Measurements from ENCODE around the gene PTGES3L.
"Not testable (repeated sequence)": the region's sequence is repeated elsewhere in the genome, so short reads cannot be mapped to it uniquely, and the experiment has no call there.

Gene PTGES3L

DNA sequence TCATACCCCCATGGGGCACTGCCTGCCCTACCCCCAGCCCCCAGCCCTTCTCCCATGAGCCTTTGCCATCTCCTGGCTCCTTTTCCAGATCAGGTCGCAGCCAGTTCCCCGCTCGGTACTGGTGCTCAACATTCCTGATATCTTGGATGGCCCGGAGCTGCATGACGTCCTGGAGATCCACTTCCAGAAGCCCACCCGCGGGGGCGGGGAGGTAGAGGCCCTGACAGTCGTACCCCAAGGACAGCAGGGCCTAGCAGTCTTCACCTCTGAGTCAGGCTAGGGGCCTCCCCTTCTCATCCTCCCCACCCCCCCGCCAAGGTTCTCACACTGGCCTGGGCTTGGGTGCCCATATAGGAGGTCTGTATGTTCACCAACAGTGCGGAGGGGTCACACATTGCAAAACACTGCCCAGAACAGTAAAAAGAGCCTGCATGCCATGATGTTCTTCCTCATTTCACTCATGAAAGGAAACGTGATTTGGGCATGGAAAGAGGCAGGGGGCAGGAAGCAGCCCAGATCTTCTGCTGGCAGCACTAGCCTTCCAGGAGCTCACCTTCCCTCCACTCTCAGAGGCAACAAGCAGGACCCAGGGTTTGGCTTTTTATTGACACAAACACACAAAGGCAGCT, 34.3 kb upstream of the PTGES3L start:
- no peak for DNase-seq (ENCODE audit: low spot score)

DNA sequence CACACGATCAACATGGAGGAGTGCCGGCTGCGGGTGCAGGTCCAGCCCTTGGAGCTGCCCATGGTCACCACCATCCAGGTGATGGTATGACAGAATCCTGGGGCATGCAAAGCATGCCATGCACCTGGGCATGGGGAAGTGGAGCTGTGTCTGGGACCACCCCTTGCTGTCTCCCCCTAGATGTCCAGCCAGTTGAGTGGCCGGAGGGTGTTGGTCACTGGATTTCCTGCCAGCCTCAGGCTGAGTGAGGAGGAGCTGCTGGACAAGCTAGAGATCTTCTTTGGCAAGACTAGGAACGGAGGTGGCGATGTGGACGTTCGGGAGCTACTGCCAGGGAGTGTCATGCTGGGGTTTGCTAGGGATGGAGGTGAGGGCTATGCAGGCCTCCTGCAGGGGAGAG, 33.4 kb upstream of the PTGES3L start:
- DNase-seq (ENCODE audit: low spot score): no peak

DNA sequence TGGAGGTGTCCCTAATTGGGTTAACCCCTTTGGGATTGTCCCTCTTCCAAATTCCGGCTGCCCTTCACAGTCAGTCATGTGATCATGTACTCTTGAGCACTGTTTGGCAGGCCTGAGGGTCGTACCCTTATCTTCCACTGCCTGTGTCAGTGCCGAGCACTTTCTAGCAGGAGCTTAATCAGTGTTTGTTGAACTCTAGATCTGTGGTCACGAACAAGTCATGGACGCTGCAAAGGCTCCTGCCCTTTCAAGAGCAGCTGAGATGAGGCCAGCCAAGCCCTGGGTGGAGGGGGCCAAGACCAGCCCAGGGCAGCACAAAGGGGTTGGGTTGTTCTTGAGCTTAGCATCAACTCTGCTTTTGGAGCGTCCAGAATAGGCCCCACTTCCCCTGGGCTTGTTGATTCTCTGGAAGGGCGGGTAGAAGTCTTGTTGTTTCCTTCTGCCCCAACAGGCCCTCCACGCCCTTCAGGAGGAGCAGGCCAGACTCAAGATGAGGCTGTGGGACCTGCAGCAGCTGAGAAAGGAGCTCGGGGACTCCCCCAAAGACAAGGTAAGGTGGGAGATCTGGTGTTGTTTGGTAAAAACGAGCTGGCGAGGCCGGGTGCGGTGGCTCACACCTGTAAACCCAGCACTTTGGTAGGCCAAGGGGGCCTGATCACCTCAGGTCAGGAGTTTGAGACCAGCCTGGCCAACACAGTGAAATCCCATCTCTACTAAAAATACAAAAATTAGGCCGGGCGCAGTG, 32.0 kb upstream of the PTGES3L start:
- no peak for DNase-seq (ENCODE audit: low spot score)

DNA sequence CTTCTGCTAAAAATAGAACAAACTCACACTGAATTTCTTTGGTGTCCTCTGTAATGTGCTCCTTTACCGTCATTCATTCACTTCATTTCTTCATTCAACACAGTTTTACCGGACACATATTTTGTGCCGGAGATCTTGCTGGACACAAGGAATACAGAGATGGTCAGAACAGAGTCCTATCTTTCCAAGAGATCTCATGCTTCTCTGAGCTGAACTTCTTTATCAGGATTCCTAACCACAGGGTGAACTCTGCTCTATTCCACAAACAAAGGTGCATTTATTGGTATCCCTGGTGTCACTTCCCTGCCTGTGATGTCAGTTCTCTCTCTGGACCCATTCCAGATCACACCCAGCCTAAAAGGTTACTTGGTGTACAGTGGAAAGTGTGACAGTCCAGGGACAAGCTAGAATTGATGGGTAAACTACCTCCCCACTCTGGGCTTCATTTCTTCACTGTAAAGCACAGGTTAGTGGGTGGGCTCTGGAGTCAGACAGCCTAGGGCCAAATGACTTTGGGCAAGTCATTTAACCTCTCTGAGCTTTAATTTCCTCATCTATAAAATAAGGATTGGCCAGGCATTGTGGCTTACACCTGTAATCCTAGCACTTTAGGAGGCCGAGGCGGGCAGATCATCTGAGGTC, 30.9 kb upstream of the PTGES3L start:
- peak; percentile 87 for DNase-seq (ENCODE audit: low spot score)

DNA sequence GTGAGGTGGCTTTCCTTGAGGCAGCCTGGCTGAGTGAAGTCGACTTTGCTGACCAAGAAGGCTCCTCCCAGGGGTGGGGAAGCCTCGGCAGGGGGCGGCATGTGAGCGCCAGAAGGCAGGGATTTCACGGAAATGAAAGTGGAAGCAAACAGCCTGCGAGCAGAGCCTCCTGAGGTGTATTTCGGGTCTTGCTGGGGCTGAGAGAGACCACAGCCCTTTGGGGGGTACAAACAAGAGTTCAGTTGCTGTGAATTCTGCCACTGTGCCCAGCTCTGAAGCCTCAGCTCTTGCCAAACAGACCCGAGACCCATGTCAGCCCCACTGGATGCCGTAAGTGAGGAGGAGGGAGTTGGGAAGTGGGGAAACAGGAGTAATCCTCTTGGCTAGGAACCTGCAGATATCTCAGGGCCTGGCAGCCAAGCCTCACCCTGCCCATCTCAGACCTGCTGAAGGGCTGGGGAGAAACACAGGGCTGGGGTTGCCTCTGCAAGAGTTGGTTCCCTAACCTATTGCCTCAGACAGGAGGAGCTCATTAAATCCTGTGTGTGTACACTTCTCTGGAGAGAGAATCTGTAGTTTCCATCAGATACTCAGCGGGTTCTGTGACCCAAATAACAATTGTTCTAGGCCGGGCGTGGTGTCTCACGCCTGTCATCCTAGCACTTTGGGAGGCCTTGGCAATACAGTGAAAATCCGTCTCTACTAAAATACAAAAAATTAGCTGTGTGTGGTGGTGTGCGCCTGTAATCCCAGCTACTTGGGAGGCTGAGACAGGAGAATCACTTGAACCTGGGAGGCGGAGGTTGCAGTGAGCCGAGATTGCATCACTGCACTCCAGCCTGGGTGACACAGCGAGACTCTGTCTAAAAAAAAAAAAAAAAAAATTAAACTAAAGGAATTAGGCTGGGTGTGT, 27.0 kb upstream of the PTGES3L start, which contains the start of gene IFI35:
TSS of gene IFI35 (plus strand) at position 146 of the 913 bp plus-strand sequence. CDS start at position 310, 164 bp downstream.
- DNase-seq (ENCODE audit: low spot score): peak; percentile 85

DNA sequence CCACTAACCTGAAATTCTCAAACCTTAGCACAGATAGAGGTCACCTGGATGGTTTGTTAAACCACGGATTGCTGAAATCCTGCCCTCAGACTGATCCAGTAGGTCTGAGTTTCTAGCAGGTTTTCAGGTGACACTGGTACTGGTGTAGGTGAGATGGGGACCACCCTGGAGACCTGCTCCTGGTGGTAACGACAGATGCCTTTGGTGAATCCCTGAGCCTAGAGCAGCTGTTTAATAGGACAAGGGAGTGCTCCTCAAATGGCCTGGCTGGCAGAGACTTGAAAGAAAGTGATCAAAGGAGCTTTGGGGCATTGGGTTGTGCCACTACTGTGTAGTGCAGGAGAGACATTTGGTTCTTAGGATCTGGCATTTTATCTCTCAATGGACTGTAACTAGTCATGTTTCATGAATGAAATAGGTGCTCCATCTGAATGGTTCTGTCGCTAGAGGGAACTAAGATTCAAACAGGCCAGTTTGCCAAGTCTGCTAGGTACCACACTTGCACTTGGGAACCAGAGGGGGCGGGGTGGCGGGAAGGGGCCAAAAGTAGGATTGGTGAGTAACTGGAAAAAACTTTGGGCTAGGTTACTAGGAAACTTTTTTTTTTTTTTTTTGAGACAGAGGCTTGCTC, 23.8 kb upstream of the PTGES3L start:
- peak; percentile 27 for DNase-seq (ENCODE audit: low spot score)

DNA sequence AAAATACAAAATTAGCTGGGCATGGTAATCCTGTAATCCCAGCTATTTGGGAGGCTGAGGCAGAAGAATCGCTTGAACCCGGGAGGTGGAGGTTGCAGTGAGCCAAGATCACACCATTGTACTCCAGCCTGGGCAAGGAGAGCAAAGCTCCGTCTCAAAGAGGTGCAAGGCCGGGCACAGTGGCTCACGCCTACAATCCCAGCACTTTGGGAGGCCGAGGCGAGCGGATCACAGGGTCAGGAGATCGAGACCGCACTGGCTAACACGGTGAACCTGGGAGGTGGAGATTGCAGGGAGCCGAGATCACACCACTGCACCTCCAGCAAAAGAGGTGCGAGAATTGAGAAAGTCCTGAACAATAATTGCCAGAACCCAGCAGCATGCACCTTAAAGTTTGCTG, 21.0 kb upstream of the PTGES3L start:
- not testable (repeated sequence) for DNase-seq (ENCODE audit: low spot score)

DNA sequence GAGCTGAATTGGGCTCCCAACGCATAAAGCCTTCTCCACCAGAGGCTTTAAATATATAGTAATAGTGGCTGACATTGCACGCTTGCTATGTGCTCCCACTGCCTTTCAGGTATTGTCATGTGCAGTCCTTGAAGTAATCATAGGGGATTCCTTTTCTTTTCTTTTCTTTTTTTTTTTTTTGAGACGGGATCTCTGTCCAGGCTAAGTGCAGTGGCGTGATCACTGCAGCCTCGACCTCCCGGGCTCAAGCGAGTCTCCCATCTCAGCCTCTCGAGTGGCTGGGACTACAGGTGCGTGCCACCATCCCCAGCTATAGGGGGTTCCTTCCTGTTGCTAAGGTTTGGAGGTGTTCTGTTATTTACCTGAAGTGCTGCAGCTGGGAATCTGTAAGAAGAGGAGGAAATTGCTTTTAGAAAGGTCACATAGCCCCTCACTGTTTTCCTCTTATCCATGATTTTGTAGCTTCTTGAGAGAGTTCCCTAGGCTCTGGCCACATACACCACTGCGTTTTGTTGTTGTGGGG, 19.2 kb upstream of the PTGES3L start:
- no peak for DNase-seq (ENCODE audit: low spot score)

DNA sequence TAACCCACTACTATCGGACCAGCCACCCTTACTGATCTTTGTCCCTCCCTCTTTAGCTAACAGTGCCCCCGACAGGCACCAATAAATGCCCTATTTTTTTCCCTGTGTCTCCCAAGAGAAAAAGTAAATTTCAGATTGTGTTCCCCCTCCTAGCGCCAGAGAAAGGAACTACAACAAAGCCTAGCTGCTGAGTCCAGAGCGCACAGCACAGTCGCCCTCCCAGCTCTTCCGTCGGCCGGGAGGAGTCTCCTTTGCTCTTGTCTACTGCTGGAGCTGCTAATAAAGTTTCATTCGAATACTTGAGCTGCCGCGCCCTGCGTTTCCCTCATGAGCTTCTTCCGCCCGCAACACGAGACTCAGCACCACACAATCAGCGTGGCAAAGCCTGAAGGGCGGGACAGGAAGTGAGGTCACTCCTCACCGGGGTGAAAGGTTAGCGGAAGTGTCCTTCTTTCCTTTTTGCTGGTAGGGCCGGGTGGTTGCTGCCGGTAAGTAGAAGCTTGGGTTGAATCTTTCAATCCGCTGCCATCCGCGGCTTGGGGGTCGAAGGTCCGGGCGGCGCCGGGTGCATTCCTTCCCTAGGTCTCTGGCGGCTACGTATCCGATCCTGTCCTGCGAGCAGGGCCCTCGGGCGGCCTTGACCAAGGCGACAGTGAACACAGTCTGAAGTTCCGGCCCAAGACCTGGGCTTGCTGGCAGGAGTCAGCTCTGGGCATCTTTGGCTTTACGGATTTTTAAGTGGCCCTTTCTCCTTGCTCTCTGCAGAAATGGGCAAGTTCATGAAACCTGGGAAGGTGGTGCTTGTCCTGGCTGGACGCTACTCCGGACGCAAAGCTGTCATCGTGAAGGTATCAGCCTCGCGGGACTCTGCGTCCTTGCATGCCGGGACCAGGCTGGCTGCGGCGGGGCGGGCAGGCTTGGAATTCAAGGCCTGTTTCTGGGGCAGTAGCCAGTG, 18.4 kb upstream of the PTGES3L start, which contains the start of gene RPL27:
TSS of gene RPL27 (plus strand) at position 436 of the 955 bp plus-strand sequence. CDS start at position 768, 332 bp downstream.
- peak; percentile 99 for DNase-seq (ENCODE audit: low spot score)

DNA sequence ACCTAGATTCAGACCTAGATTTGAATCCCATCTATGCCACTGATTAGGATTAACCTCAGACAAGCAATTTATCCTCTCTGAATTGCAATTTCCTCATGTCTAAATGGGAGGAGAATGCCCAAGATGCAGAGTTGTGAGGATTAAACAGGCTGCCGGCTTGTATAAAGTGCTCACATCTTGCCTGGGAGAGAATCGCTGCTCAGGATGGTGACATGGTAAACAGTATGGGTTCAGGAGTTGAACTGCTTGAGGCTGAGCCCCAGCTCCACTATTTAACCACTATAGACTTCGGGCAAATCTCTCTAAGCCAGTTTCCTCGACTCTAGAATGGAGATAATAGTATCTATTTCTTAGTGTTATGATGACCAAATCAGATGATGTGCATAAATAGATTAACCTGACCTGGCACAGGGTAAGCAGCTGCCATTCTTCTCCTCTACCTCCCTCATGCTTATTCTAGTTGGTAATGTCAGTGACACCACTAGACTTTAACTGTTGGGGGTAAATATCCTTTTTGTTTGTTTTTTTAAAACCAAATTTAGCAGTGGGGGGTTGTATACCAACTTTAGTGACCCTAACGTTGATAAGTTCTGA, 17.6 kb upstream of the PTGES3L start:
- no peak for DNase-seq (ENCODE audit: low spot score)

DNA sequence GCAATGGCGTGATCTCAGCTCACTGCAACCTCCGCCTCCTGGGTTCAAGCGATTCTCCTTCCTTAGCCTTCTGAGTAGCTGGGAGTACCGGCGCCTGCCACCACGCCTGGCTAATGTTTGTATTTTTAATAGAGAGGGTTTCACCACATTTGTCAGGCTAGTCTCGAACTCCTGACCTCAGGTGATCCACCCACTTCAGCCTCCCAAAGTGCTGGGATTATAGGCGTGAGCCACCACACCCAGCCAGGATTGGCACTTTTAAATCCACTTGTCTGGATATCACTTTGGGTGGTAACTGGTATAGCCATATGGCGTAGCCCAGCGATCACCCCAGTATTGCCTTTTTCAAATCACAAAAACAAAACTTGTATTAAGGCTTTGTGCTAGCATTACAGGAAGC, 14.0 kb upstream of the PTGES3L start:
- DNase-seq (ENCODE audit: low spot score): not testable (repeated sequence)

DNA sequence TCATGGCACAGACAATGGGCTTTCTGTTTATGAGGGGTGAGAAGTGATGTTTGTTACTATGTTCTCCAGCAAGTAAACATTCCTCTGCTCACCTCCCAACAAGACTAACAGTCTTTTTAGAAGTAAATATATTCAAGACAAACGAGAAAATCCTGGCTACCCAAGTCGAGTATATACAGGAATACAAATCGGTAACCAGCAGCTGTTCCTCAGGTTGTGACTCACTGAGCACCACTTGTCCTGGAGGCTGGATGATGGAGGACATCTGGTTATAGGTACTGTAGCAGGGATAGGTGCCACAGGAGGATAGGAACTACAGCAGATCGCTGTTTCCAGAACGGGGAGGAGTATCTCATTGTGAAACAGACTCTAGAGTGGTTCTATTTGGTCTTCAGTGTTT, 13.0 kb upstream of the PTGES3L start:
- DNase-seq (ENCODE audit: low spot score): no peak

DNA sequence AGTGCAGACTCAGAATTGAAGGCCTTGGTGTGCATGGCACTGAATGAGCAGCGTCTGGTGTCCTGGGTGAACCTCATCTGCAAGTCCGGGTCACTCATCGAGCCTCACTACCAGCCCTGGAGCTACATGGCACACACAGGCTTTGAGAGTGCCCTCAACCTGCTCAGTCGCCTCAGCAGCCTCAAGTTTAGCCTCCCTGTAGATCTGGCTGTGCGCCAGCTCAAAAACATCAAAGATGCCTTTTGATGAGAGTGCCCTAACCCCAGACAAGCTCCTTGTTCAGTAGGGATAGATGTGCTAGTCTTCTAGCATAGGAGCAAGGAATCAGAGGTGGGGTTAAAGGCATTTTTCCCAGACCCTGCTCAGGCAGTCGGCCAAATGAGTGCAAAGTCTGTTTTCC, 11.6 kb upstream of the PTGES3L start:
- no peak for DNase-seq (ENCODE audit: low spot score)

DNA sequence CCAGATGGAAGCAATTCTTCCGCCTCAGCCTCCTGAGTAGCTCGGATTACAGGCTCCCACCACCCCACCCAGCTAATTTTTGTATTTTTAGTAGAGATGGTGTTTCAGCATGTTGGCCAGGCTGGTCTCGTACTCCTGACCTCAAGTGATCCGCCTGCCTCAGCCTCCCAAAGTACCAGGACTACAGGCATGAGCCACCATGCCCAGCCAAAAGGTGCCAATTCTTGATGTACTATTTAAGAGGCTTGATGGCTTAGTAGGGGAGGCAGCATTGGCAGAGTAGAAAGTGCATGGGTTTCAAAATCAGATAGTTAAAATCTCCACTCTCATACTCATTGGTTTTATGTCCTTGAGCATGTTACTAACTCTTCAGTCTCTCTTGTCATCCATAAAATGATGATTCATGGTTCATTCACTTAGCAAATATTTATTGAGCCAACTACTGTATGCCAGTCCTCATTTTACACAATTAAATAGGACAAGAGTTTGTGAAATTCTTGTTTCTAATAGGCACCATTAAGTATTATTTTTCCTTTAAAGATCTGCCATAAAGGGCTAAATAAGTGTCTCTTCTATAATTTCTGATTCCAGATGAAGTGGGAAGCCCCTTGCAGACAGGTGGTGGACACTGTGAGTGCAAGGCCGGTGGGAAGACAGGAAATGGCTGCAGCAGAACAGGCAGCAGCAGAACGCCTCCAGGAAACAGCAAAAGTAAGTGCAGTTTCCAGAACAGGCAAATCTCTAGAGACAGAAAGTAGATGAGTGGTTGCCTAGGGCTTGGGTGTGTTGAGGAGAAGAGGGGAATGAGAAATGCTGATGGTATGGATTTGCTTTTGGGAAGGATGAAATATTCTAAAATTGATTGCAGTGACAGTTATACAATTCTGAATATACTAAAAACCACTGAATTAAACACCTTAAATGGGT, 10.1 kb upstream of the PTGES3L start:
- no peak for DNase-seq (ENCODE audit: low spot score)

DNA sequence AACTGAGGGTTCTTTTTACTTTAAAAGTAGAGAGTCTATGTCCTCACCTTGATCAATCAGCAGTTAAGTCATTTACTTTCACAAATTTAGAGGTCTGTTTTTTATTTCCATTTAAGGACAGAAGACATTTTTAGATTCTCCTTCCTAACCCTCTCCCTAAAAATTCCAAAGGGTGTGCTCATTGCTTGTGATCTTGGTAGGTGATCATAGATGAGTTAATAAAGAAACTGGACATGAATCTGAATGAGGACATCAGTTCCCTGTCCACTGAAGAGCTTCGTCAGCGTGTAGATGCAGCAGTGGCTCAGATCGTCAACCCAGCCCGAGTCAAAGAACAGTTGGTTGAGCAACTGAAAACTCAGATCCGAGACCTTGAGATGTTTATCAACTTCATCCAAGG, 9.3 kb upstream of the PTGES3L start:
- no peak for DNase-seq (ENCODE audit: low spot score)

DNA sequence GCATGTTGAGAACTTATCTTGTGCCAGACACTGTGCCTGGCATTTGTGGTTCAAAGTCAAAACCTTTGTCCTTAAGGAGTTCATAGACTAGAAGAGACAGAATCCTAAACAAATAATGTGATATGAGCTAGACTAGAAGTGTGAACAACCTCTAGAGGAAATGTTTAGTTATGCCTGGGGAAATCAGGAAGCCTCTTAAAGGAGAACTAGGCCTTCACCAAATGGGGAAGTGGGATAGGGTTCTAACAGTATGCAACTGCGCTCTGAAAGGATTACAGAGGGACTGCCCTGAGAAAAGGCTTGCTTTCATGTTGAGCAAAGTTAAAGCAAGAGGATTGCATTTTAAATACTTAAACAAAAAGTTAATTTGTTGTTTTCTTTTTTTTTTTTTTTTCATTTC, 5.3 kb upstream of the PTGES3L start:
- no peak for DNase-seq (ENCODE audit: low spot score)

DNA sequence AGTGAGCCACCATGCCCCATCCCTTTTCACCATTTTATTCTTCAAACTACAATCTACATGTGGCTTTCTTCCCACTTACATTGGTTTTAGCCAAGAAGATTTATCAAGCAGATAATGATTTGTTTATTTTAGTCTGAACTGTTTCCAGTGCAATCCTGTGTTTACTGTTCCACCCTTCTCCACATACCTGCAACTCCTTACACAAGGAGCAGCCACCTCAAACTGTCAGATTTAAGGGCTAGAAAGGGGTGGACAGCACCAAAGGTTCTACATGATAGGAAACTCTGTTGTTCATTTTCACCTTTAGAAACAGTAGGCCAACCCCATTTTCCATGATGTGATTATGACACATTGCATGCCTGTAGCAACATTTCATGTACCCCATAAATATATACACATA, 2.4 kb upstream of the PTGES3L start:
- DNase-seq (ENCODE audit: low spot score): no peak

DNA sequence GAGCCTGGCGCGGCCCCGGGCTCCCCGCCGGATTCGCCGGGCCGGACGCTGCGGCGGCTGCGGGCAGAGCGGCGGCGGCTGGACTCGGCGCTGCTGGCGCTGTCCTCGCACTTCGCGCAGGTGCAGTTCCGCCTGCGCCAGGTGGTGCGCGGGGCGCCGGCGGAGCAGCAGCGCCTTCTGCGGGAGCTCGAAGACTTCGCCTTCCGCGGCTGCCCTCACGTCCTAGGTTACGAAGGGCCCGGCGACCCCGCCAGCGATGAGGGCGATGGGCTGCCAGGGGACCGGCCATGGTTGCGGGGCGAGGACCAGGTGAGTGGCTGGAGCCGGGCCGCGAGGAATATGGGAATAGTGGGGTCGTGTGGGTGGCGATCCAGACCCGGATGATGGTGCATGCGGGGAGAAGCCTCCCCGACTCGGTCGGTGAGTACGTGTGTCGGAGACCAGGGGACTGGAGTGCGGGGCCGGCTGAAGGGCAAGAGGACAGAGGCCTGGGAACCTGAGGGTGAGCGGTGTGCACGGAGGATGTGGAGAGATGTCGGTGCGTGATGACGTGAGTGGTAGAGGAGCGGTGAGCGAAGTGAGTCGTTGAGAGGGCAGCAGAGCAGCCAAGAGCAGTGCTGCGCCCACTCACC, 1.0 kb upstream of the PTGES3L start:
- peak; percentile 58 for DNase-seq (ENCODE audit: low spot score)
